Measurements from ENCODE around the gene ALOX5.

DNA sequence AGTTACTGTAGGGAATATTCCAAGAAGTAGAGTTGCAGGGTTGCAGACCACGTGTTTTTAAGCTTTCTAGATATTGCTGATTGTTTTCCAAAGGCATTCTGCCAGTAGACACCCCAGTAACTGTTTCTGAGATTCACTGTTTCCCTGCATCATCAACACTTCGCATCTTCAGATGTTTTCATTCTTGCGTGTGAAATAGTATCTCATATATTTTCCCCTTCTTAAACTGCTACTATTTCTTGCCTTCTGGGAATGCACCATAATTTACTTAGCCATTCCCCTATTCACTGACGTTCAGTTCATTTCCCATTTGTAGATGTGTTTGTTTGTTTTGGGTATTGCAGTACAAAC lies 30.7 kb downstream of the ALOX5 start:
- TF ChIP-seq RAD21 (IDR thresholded peaks at IDR 0.05; ENCODE audit: low read length) (no peak), CTCF (conservative IDR thresholded peaks at IDR 0.05; ENCODE audit: low read depth, low read length) (no peak), POLR2A (IDR thresholded peaks at IDR 0.05; ENCODE audit: low read depth, low read length) (no peak), FOS (IDR thresholded peaks at IDR 0.05; ENCODE audit: low read depth, low read length) (no peak), MXI1 (IDR thresholded peaks at IDR 0.05; ENCODE audit: borderline replicate concordance, low read depth, low read length) (no peak), NFE2L2 (IDR thresholded peaks at IDR 0.05; ENCODE audit: low read depth, low read length) (no peak), CEBPB (IDR thresholded peaks at IDR 0.05; ENCODE audit: low read depth, low read length) (no peak), CHD1 (IDR thresholded peaks at IDR 0.05; ENCODE audit: low read depth, low read length) (no peak), RCOR1 (IDR thresholded peaks at IDR 0.05; ENCODE audit: insufficient replicate concordance, low read length) (no peak), USF2 (IDR thresholded peaks at IDR 0.05; ENCODE audit: low read depth, low read length) (no peak), ELK1 (IDR thresholded peaks at IDR 0.05; ENCODE audit: borderline replicate concordance, low read depth, low read length) (no peak), RFX5 (IDR thresholded peaks at IDR 0.05; ENCODE audit: low read depth, low read length) (no peak)

All from IMR-90 (cell line).